A549 treated with AZD9567 at 1 μM for 4 hours (cell line): ENCODE results near the gene CD300A. TPM values are rescaled to one million over a fixed set of nuclear protein-coding genes. Genes with fewer than 3 reads are reported as not detected.

Experiments
- total RNA-seq: library from RNA; stranded (reverse); fragments of 200-300 nt; extraction: Qiagen RNA extraction; gene quantifications from 5 replicates; pipeline ENCODE4 v1.2.3, GENCODE V29; 2022; ENCODE audit not compliant: insufficient read depth

The CD300A gene
- total RNA-seq = 0.09 to 0.15 TPM in 2 of 5 replicates, not detected in the others

GRCh38 chr17:74466111-74466827 is at the start of gene CD300A:
CD300A (plus strand) TSS chr17:74466634; CDS start chr17:74466704, 70 bp downstream.

GRCh38 chr17:74431568-74432423 is 34.6 kb upstream of the CD300A start, which contains the start of gene GPRC5C:
GPRC5C (plus strand) TSS chr17:74432088; CDS start chr17:74439777, 7,689 bp downstream.

GRCh38 chr17:74531231-74531761 is 64.9 kb downstream of the CD300A start, which contains the start of gene CD300LB:
CD300LB (minus strand) TSS chr17:74531475; CDS start chr17:74531350, 125 bp downstream.

Other genes starting within 250 kb of the CD300A start
- 0.05 TPM in 1 of 5 replicates, not detected in the others for gene DNAI2, start 192.4 kb upstream of the CD300A start, total RNA-seq
- 0.02 to 0.04 TPM in 2 of 5 replicates, not detected in the others for gene KIF19, start 140.4 kb upstream of the CD300A start, total RNA-seq
- 0.08 TPM in 1 of 5 replicates, not detected in the others for gene BTBD17, start 104.8 kb upstream of the CD300A start, total RNA-seq
- not detected in 5 replicates for gene GPR142, start 99.1 kb upstream of the CD300A start, total RNA-seq
- gene GPRC5C, start 34.5 kb upstream of the CD300A start, total RNA-seq = 30.9 to 57.7 TPM (median 51.7 TPM) in 5 replicates
- 0.05 to 0.12 TPM (median 0.07 TPM) in 4 of 5 replicates, not detected in the other for gene CD300LB, start 64.8 kb downstream of the CD300A start, total RNA-seq
- 0.13 to 0.19 TPM (median 0.16 TPM) in 4 of 5 replicates, not detected in the other for gene CD300C, start 79.5 kb downstream of the CD300A start, total RNA-seq
- 0.39 to 0.70 TPM (median 0.45 TPM) in 4 of 5 replicates, not detected in the other for gene CD300H, start 100.9 kb downstream of the CD300A start, total RNA-seq
- gene CD300LD, start 125.6 kb downstream of the CD300A start, total RNA-seq = not detected in 5 replicates
- gene CD300E, start 157.1 kb downstream of the CD300A start, total RNA-seq = not detected in 5 replicates
- gene CD300LF, start 246.3 kb downstream of the CD300A start, total RNA-seq = not detected in 5 replicates